ENCODE data around the gene LRRC23.
"Not testable (repeated sequence)": the region's sequence is repeated elsewhere in the genome, so short reads cannot be mapped to it uniquely, and the experiment has no call there.

The LRRC23 gene

GRCh38 chr12:6904280-6905276 lies at the start of gene LRRC23:
LRRC23 (plus strand) TSS chr12:6904822; CDS start chr12:6905634, 812 bp downstream.
- peak; percentile 99 for DNase-seq

GRCh38 chr12:6855322-6855721 lies 49.3 kb upstream of the LRRC23 start:
- DNase-seq = no peak

GRCh38 chr12:6858799-6859198 lies 45.8 kb upstream of the LRRC23 start:
- no peak for DNase-seq

GRCh38 chr12:6860116-6860515 lies 44.5 kb upstream of the LRRC23 start:
- no peak for DNase-seq

GRCh38 chr12:6860942-6861341 lies 43.7 kb upstream of the LRRC23 start:
- DNase-seq = no peak

GRCh38 chr12:6861391-6861790 lies 43.2 kb upstream of the LRRC23 start:
- no peak for DNase-seq

GRCh38 chr12:6863033-6863432 lies 41.6 kb upstream of the LRRC23 start:
- DNase-seq = no peak

GRCh38 chr12:6863586-6864321 lies 40.9 kb upstream of the LRRC23 start:
- no peak for DNase-seq

GRCh38 chr12:6865307-6865706 lies 39.3 kb upstream of the LRRC23 start:
- not testable (repeated sequence) for DNase-seq

GRCh38 chr12:6866163-6866919 lies 38.3 kb upstream of the LRRC23 start:
- DNase-seq = no peak

- DNase-seq = no peak
Measured at GRCh38 chr12:6866920-6867412, 37.7 kb upstream of the LRRC23 start.

- DNase-seq = peak; percentile 88
Measured at GRCh38 chr12:6867413-6868210, 37.0 kb upstream of the LRRC23 start, which contains the start of gene TPI1. TPI1 (plus strand) TSS chr12:6867531; CDS start chr12:6867567, 36 bp downstream.

GRCh38 chr12:6868211-6869048 lies 36.2 kb upstream of the LRRC23 start:
- DNase-seq = peak; percentile 15

- peak; percentile 89 for DNase-seq
Measured at GRCh38 chr12:6869049-6870021, 35.3 kb upstream of the LRRC23 start.

- not testable (repeated sequence) for DNase-seq
Measured at GRCh38 chr12:6870304-6870703, 34.3 kb upstream of the LRRC23 start.

GRCh38 chr12:6871052-6871957 lies 33.3 kb upstream of the LRRC23 start:
- peak; percentile 46 for DNase-seq

GRCh38 chr12:6872073-6873048 lies 32.3 kb upstream of the LRRC23 start:
- peak; percentile 88 for DNase-seq

All from CD4-positive, alpha-beta T cell treated with Interleukin-10 for 1 hour (primary cell).